GM12873 (cell line): ENCODE results near the gene ZNF786.

ENCODE experiments used
- TF ChIP-seq, protein P1 (sequence below): IDR thresholded peaks from 2 replicates; pipeline ENCODE4 v1.5.1; 2012; ENCODE audit warnings: low read depth, mild to moderate bottlenecking, moderate library complexity, low read length, control low read depth; ENCODE audit not compliant: insufficient read depth; ENCODE audit errors: missing control alignments

Gene ZNF786

GRCh38 chr7:149075286-149075685 is 15.2 kb downstream of the ZNF786 start:
- TF ChIP-seq, protein P1, sequence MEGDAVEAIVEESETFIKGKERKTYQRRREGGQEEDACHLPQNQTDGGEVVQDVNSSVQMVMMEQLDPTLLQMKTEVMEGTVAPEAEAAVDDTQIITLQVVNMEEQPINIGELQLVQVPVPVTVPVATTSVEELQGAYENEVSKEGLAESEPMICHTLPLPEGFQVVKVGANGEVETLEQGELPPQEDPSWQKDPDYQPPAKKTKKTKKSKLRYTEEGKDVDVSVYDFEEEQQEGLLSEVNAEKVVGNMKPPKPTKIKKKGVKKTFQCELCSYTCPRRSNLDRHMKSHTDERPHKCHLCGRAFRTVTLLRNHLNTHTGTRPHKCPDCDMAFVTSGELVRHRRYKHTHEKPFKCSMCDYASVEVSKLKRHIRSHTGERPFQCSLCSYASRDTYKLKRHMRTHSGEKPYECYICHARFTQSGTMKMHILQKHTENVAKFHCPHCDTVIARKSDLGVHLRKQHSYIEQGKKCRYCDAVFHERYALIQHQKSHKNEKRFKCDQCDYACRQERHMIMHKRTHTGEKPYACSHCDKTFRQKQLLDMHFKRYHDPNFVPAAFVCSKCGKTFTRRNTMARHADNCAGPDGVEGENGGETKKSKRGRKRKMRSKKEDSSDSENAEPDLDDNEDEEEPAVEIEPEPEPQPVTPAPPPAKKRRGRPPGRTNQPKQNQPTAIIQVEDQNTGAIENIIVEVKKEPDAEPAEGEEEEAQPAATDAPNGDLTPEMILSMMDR: no peak

- TF ChIP-seq, protein P1: no peak
These were observed 16.2 kb downstream of the ZNF786 start for GRCh38 chr7:149074116-149074885.

- TF ChIP-seq, protein P1: no peak
These were observed 18.1 kb downstream of the ZNF786 start for GRCh38 chr7:149072438-149072775.

DNA sequence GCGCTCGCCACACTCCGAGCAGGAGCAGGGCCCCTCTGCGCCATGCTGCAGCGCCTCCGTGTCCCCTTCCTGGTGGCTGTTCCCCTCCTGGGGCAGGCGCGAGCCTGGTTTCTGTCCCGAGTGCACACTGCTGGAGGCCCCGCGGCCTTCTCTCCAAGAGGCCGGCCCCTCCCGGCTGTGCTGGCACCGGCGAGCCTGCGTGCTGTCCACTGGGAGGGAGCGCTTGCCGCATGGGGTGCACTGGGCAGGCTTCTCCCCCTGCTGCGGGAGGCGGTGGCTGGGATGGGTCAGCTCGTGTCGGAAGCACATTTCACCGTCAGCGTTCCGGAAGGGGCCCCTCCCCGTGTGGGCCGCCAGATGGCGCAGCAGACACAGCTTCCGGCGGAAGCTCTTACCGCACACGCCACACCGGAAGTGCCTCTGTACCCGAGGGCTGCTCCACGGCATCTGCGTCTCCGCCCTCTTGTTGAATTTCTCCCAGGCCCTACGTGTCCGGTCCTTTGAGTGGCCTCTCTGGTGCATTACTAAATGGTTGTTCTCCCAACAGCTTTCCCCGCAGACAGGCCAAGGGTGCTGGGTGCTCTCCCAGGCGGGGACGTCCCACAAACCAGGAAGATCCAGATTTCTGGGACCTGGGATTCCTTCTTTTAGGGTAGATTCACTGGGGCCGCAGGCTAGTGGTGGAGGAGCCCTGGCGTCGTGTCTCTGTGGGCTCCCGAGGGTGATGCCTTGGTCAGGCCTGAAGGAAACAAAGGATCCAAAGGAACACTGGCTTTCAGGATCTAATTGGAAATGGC is 18.7 kb downstream of the ZNF786 start:
- TF ChIP-seq, protein P1: peak; percentile 19

- TF ChIP-seq, protein P1: no peak
These were observed 19.3 kb downstream of the ZNF786 start for GRCh38 chr7:149071182-149071635.

DNA sequence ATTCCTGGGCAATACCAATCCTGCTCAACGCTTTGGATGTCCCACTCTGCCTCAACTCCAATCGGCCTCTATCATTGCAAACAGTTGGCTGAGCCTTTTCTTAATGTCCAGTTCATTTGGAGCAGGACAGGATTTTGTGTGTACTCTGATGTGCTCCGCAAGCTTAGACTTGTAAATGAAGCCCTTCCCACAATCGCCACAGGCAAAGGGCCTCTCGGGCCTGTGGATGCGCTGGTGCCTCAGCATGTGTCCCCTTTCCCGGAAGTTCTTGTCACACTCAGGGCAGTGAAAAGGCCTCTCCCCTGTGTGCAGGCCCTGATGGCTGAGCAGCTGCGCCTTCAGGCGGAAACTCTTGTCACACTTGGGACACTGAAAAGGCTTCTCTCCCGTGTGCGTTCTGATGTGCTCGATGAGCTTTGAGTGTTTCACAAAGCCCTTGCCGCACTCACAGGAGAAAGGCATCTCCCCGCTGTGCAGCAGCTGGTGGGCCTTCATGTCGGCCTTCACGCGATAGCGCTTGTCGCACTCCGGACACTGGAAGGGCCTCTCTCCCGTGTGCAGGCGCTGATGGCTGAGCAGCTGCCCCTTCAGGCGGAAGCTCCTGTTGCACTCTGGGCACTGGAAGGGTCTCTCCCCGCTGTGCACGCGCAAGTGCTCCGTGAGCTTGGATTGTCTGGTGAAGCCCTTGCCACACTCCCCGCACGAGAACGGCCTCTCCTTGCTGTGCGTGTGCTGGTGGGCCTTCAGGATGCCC is 20.0 kb downstream of the ZNF786 start:
- TF ChIP-seq, protein P1: no peak

DNA sequence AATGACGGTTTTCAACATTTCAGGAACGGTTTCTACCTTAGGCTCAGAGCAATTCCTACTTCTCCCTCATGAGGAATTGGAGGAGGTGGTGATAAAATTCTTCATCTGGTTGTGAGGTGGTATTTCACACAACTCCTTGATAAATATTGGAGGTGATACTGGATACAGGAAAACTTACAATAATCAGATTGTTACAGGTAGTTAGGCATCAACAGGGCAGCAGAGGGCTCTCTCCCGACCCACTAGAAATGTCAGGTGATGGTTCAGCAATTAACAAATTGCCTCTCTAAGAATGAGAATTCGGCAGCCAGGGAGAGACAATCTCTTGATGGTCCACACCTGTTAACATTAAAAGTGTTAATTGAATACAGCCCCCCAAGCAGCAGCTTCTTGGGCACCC is 22.6 kb downstream of the ZNF786 start:
- TF ChIP-seq, protein P1: peak; percentile 37
